Lung (tissue), 12 donors: ENCODE data around the gene RRP1. TPM values are rescaled to one million over a fixed set of nuclear protein-coding genes. Genes with fewer than 3 reads are reported as not detected.

Experiments
- ATAC-seq: fragments of 200-7000 bp; cut with Tn5 transposase; one replicate; pipeline ENCODE4 v1.9.1; 2020; ENCODE audit warnings: moderate number of reproducible peaks; ENCODE audit not compliant: insufficient read depth, low FRiP score
- DNase-seq, 3 donors: peaks; one replicate each; pipeline ENCODE4 v3.0.0-alpha.2; 2013 to 2017
- H3K27ac ChIP-seq, 2 donors: one replicate each; pipeline ENCODE4 v1.5.1; 2013; ENCODE audit warnings: mild to moderate bottlenecking in 2 of 2, moderate library complexity in 2 of 2, control low read depth in 1 of 2, inconsistent platforms in 1 of 2, low read depth in 1 of 2, low read length in 1 of 2
- H3K27me3 ChIP-seq, 3 donors: one replicate each; pipeline ENCODE4 v1.5.1; 2013; ENCODE audit warnings: low read length in 2 of 3; ENCODE audit not compliant: control insufficient read depth in 3 of 3, insufficient read depth in 3 of 3
- H3K36me3 ChIP-seq, 4 donors: one replicate each; pipeline ENCODE4 v1.5.1; 2013; ENCODE audit warnings: low read length in 4 of 4, mild to moderate bottlenecking in 1 of 4, moderate library complexity in 1 of 4; ENCODE audit not compliant: control insufficient read depth in 4 of 4, insufficient read depth in 4 of 4
- H3K4me1 ChIP-seq, 5 donors: one replicate each; pipeline ENCODE4 v1.5.1; 2013; ENCODE audit warnings: low read length in 5 of 5, mild to moderate bottlenecking in 2 of 5, moderate library complexity in 1 of 5; ENCODE audit not compliant: control insufficient read depth in 5 of 5, insufficient read depth in 5 of 5
- H3K4me3 ChIP-seq: one replicate; pipeline ENCODE4 v1.5.1; 2013; ENCODE audit warnings: mild to moderate bottlenecking, control low read depth, moderate library complexity
- H3K9ac ChIP-seq, 2 donors: one replicate each; pipeline ENCODE4 v1.5.1; 2013; ENCODE audit warnings: low read length in 2 of 2, control low read depth in 1 of 2; ENCODE audit not compliant: insufficient read depth in 1 of 2
- H3K9me3 ChIP-seq, 4 donors: one replicate each; pipeline ENCODE4 v1.5.1; 2013; ENCODE audit warnings: low read length in 3 of 4, mild to moderate bottlenecking in 1 of 4, moderate library complexity in 1 of 4; ENCODE audit not compliant: control insufficient read depth in 4 of 4, insufficient read depth in 3 of 4
- whole genome bisulfite sequencing, 2 donors: extraction: QIAGEN DNeasy Blood & Tissue Kit; methylation state at CpG; one replicate each; pipeline ENCODE4 v1.1.7; 2013; 5-methylcytosine and 5-hydroxymethylcytosine counted together
- polyA plus RNA-seq, 2 donors: library from polyadenylated mRNA; stranded (reverse); fragments of 200-250 nt; gene quantifications; one replicate each; pipeline ENCODE4 v1.2.1, GENCODE V29; 2013
- total RNA-seq, 2 donors: library from RNA; depleted of rRNA in 1 of 2; stranded (reverse); fragments of >200 nt in 1 of 2; gene quantifications; one replicate each; pipeline ENCODE4 v1.2.1, GENCODE V29; 2014 to 2021
- TF ChIP-seq, protein P1 (sequence below): IDR thresholded peaks from 2 replicates; pipeline ENCODE4 v1.5.1; 2012; ENCODE audit warnings: mild to moderate bottlenecking; ENCODE audit errors: control extremely low read depth, extremely low read depth
- donor health status: control.
- donor health status: control.
- donor health status: Bipolar disorder and iron deficiency.
- donor health status: healthy.
- donor health status: DM: yes; HTN: yes; CAD: no.

Gene RRP1
- total and polyA plus RNA-seq, 4 donors: 15.8 to 26.7 (median 19.5) TPM

DNA sequence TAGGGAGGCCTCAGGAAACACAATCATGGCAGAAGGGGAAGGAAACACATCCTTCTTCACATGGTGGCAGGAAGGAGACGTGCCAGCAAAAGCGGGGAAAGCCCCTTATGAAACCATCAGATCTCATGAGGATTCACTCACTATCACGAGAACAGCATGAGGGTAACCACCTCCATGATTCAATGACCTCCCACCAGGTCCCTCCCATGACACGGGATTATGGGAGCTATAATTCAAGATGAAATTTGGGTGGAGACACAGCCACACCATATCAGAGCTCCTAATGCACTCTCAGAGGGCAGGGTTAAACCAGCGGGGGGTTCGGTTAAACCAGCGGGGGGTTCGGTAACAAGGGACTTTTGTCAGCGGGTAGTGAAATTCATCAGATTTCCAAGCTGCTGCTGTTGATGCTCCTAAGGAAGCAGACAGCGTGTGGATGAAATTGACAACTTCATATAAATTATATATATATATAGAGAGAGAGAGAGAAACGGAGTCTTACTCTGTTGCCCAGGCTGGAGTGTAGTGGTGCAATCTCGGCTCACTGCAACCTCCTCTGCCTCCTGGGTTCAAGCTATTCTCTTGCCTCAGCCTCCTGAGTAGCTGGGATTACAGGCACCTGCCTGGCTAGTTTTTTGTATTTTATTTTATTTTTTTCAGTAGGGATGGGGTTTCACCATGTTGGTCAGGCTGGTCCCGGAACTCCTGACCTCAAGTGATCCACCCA, 17.5 kb upstream of the RRP1 start:
- H3K4me1 ChIP-seq: peaks cover 0 to 11% (median 9%) of the 10 kb centered on the region in 5 donors
- no peak overlapping the region for H3K4me3 ChIP-seq
- 75 to 77% methylated on average over 13 of the region's 13 CpGs for WGBS, 2 donors
- no peak overlapping the region for H3K27ac ChIP-seq
- no peaks in the 10 kb centered on the region for H3K9me3 ChIP-seq
- H3K9ac ChIP-seq: no peak overlapping the region
- H3K36me3 ChIP-seq: peaks cover 0 to 12% (median 6%) of the 10 kb centered on the region in 4 donors
- no peak for ATAC-seq
- TF ChIP-seq, protein P1, sequence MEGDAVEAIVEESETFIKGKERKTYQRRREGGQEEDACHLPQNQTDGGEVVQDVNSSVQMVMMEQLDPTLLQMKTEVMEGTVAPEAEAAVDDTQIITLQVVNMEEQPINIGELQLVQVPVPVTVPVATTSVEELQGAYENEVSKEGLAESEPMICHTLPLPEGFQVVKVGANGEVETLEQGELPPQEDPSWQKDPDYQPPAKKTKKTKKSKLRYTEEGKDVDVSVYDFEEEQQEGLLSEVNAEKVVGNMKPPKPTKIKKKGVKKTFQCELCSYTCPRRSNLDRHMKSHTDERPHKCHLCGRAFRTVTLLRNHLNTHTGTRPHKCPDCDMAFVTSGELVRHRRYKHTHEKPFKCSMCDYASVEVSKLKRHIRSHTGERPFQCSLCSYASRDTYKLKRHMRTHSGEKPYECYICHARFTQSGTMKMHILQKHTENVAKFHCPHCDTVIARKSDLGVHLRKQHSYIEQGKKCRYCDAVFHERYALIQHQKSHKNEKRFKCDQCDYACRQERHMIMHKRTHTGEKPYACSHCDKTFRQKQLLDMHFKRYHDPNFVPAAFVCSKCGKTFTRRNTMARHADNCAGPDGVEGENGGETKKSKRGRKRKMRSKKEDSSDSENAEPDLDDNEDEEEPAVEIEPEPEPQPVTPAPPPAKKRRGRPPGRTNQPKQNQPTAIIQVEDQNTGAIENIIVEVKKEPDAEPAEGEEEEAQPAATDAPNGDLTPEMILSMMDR: no peak
- no peak for DNase-seq
- no peaks in the 10 kb centered on the region for H3K27me3 ChIP-seq

DNA sequence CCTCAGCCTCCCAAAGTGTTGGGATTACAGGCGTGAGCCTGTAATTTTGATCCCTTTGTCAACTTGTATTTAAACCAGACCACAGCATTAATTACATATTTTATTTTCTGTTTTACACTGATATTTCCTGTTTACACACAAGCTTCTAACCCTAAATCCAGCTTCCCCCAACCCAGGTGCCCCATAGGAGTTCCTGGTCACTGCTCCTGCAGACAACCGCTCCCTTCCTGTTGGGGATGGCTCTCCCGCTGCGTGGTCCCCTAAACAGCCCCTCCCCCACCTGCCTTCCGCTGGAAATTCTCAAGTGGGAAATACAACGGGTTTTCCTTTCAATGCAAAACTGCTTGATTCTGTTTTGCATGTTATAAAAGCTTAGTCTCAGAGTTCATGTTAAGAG, 17.0 kb upstream of the RRP1 start:
- H3K9ac ChIP-seq: no peak overlapping the region
- 63 to 74% methylated on average over 6 of the region's 6 CpGs for WGBS, 2 donors
- H3K36me3 ChIP-seq: peaks cover 0 to 12% (median 6%) of the 10 kb centered on the region in 4 donors
- peaks cover 0 to 11% (median 9%) of the 10 kb centered on the region in 5 donors for H3K4me1 ChIP-seq
- DNase-seq (no peak), ATAC-seq (no peak)
- H3K4me3 ChIP-seq: no peak overlapping the region
- TF ChIP-seq, protein P1: no peak
- H3K27me3 ChIP-seq: no peaks in the 10 kb centered on the region
- H3K27ac ChIP-seq: no peak overlapping the region
- no peaks in the 10 kb centered on the region for H3K9me3 ChIP-seq

DNA sequence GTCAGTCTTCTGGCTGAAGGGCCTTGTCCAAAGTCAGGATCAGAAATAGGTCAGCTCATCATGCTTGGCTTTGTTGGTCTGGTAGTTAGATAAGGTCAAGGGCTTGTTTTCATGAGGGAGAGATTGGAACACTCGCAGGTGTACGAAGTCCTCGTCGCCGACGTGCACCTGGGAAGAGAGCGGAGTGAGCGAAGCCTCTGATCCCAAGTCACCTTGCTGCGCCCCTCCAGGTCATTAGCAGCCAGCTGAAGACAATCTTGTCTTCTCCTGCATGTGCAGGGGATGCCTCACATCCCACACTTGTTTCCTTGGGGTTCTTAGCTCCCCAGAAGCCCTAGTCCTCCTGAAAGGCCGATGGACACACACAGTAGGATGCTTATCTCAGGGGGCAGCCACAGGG, 15.2 kb upstream of the RRP1 start:
- TF ChIP-seq, protein P1: no peak
- no peaks in the 10 kb centered on the region for H3K9me3 ChIP-seq
- H3K27ac ChIP-seq: no peak overlapping the region
- H3K4me1 ChIP-seq: peaks cover 0 to 11% (median 7%) of the 10 kb centered on the region in 5 donors
- WGBS, 2 donors: 95 to 99% methylated on average over 10 of the region's 10 CpGs
- H3K9ac ChIP-seq: no peak overlapping the region
- H3K4me3 ChIP-seq: no peak overlapping the region
- H3K27me3 ChIP-seq: no peaks in the 10 kb centered on the region
- ATAC-seq (no peak), DNase-seq (no peak)
- H3K36me3 ChIP-seq: peaks cover 0 to 12% (median 6%) of the 10 kb centered on the region in 4 donors
